WTC11 (cell line): ENCODE measurements around the gene PDE5A.

ENCODE experiments used
- ELF4 ChIP-seq: sonication (generic); formaldehyde crosslinking; IDR thresholded peaks from 2 replicates; pipeline ENCODE4 v1.8.1; 2022; ENCODE audit warnings: low read depth, mild to moderate bottlenecking, moderate library complexity, missing genetic modification reagents
- EMX1 ChIP-seq: fragments of 250-450 bp; sonication (Bioruptor Pico); IDR thresholded peaks from 2 replicates; pipeline ENCODE4 v1.8.0; 2021; ENCODE audit warnings: mild to moderate bottlenecking
- ETV6 ChIP-seq: sonication (generic); formaldehyde crosslinking; IDR thresholded peaks from 2 replicates; pipeline ENCODE4 v1.8.1; 2022; ENCODE audit warnings: mild to moderate bottlenecking, missing genetic modification reagents
- TCF7 ChIP-seq: sonication (generic); formaldehyde crosslinking; IDR thresholded peaks from 2 replicates; pipeline ENCODE4 v1.8.0; 2022; ENCODE audit warnings: mild to moderate bottlenecking, low read depth, missing genetic modification reagents, moderate library complexity
- TF ChIP-seq, protein P1 (sequence below): fragments of 200-600 bp; IDR thresholded peaks from 2 replicates; pipeline ENCODE4 v1.8.0; 2022; ENCODE audit warnings: antibody characterized with exemption
- TF ChIP-seq, protein P2 (sequence below): sonication (generic); formaldehyde crosslinking; IDR thresholded peaks from 2 replicates; pipeline ENCODE4 v1.8.0; 2022; ENCODE audit warnings: mild to moderate bottlenecking, missing genetic modification reagents
- TF ChIP-seq, protein P3 (sequence below): sonication (generic); formaldehyde crosslinking; IDR thresholded peaks from 2 replicates; pipeline ENCODE4 v1.8.1; 2023; ENCODE audit warnings: mild to moderate bottlenecking, moderate library complexity, missing genetic modification reagents
- TF ChIP-seq, protein P4 (sequence below): sonication (generic); formaldehyde crosslinking; IDR thresholded peaks from 2 replicates; pipeline ENCODE4 v1.8.0; 2023; ENCODE audit warnings: missing genetic modification reagents

DNA sequence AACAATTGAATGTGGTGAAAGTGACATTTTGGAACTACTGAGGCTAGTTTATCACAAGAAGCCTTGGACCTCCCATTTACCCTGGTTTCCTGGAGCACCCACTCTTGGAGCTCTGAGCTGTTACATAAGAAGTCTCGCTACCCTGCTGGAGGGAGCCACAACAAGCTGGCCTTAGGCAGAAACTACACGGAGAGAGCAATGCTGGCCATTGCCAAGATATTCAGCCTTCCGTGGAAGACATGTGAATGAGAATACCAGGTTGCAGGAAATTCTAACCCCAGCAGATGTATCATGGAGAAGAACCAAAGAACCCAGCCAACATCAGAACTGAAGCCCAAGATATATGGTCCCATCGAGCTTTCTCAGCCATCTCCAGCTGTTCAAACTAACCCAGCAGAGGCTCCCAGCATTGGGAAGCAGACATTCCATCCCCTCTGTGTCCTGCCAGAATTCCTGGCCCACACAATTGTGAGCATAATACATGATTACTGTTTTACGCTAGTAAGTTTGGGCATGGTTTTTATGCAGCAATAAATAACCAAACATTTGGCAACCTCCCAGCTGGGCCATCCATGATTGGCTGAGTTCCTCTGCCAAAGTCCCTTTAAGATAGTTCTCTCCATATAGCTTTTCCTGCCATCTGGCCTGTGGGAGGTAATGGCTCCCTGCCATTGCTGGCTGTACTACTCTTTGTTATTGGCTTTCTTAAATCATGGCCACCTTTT is 17.9 kb upstream of the PDE5A start:
- TF ChIP-seq, protein P1, sequence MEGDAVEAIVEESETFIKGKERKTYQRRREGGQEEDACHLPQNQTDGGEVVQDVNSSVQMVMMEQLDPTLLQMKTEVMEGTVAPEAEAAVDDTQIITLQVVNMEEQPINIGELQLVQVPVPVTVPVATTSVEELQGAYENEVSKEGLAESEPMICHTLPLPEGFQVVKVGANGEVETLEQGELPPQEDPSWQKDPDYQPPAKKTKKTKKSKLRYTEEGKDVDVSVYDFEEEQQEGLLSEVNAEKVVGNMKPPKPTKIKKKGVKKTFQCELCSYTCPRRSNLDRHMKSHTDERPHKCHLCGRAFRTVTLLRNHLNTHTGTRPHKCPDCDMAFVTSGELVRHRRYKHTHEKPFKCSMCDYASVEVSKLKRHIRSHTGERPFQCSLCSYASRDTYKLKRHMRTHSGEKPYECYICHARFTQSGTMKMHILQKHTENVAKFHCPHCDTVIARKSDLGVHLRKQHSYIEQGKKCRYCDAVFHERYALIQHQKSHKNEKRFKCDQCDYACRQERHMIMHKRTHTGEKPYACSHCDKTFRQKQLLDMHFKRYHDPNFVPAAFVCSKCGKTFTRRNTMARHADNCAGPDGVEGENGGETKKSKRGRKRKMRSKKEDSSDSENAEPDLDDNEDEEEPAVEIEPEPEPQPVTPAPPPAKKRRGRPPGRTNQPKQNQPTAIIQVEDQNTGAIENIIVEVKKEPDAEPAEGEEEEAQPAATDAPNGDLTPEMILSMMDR: no peak
- TF ChIP-seq TCF7 (CRISPR knock-in tag): no peak
- no peak for TF ChIP-seq EMX1 (CRISPR knock-in tag)
- TF ChIP-seq, protein P2, sequence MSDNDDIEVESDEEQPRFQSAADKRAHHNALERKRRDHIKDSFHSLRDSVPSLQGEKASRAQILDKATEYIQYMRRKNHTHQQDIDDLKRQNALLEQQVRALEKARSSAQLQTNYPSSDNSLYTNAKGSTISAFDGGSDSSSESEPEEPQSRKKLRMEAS (CRISPR knock-in tag): no peak
- no peak for TF ChIP-seq ETV6 (CRISPR knock-in tag)
- TF ChIP-seq, protein P3, sequence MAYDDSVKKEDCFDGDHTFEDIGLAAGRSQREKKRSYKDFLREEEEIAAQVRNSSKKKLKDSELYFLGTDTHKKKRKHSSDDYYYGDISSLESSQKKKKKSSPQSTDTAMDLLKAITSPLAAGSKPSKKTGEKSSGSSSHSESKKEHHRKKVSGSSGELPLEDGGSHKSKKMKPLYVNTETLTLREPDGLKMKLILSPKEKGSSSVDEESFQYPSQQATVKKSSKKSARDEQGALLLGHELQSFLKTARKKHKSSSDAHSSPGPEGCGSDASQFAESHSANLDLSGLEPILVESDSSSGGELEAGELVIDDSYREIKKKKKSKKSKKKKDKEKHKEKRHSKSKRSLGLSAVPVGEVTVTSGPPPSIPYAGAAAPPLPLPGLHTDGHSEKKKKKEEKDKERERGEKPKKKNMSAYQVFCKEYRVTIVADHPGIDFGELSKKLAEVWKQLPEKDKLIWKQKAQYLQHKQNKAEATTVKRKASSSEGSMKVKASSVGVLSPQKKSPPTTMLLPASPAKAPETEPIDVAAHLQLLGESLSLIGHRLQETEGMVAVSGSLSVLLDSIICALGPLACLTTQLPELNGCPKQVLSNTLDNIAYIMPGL (CRISPR knock-in tag): no peak
- TF ChIP-seq, protein P4, sequence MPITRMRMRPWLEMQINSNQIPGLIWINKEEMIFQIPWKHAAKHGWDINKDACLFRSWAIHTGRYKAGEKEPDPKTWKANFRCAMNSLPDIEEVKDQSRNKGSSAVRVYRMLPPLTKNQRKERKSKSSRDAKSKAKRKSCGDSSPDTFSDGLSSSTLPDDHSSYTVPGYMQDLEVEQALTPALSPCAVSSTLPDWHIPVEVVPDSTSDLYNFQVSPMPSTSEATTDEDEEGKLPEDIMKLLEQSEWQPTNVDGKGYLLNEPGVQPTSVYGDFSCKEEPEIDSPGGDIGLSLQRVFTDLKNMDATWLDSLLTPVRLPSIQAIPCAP (CRISPR knock-in tag): no peak
- TF ChIP-seq ELF4 (CRISPR knock-in tag): no peak
